Activated naive CD4-positive, alpha-beta T cell treated with anti-CD3 and anti-CD28 coated beads, Interleukin-2, amount 50 U/mL, for 24 hours (primary cell): ENCODE measurements around the gene GALNT9.
A peak's percentile ranks its signal among the peaks of the same experiment; 100 is the strongest.

Experiments used
- H3K27ac Mint-ChIP-seq: one replicate; pipeline ENCODE4 v1.8.0; 2021; ENCODE audit warnings: mild to moderate bottlenecking, mixed read lengths
- H3K27me3 Mint-ChIP-seq: one replicate; pipeline ENCODE4 v1.8.0; 2021; ENCODE audit warnings: mixed read lengths
- H3K36me3 Mint-ChIP-seq: one replicate; pipeline ENCODE4 v1.8.0; 2021; ENCODE audit warnings: mixed read lengths
- H3K4me1 Mint-ChIP-seq: one replicate; pipeline ENCODE4 v1.8.0; 2021; ENCODE audit warnings: mixed read lengths
- H3K4me3 Mint-ChIP-seq: one replicate; pipeline ENCODE4 v1.8.0; 2021; ENCODE audit warnings: mild to moderate bottlenecking, mixed read lengths
- H3K9me3 Mint-ChIP-seq: one replicate; pipeline ENCODE4 v1.8.0; 2021; ENCODE audit warnings: mixed read lengths

Gene GALNT9

GRCh38 chr12:132341318-132342050 lies 12.1 kb upstream of the GALNT9 start:
- Mint-ChIP-seq H3K9me3 (no peaks in the 10 kb centered on the region), H3K27me3 (peaks cover 3% of the 10 kb centered on the region), H3K4me3 (no peak overlapping the region), H3K36me3 (no peaks in the 10 kb centered on the region), H3K27ac (no peak overlapping the region), H3K4me1 (peaks cover 3% of the 10 kb centered on the region)

GRCh38 chr12:132340266-132341035 lies 11.1 kb upstream of the GALNT9 start:
- Mint-ChIP-seq H3K4me1 (peaks cover 3% of the 10 kb centered on the region), H3K9me3 (no peaks in the 10 kb centered on the region), H3K36me3 (no peaks in the 10 kb centered on the region), H3K27ac (no peak overlapping the region), H3K4me3 (no peak overlapping the region), H3K27me3 (peaks cover 1% of the 10 kb centered on the region)

- H3K4me1 Mint-ChIP-seq: peaks cover 3% of the 10 kb centered on the region
- no peaks in the 10 kb centered on the region for H3K9me3 Mint-ChIP-seq
- peaks cover 1% of the 10 kb centered on the region for H3K27me3 Mint-ChIP-seq
- no peak overlapping the region for H3K27ac Mint-ChIP-seq
- no peaks in the 10 kb centered on the region for H3K36me3 Mint-ChIP-seq
- H3K4me3 Mint-ChIP-seq: no peak overlapping the region
These were observed 10.5 kb upstream of the GALNT9 start for GRCh38 chr12:132339856-132340255.

GRCh38 chr12:132338781-132339180 lies 9.4 kb upstream of the GALNT9 start:
- Mint-ChIP-seq H3K4me3 (no peak overlapping the region), H3K4me1 (peaks cover 3% of the 10 kb centered on the region), H3K27me3 (peaks cover 1% of the 10 kb centered on the region), H3K27ac (no peak overlapping the region), H3K36me3 (no peaks in the 10 kb centered on the region), H3K9me3 (no peaks in the 10 kb centered on the region)

GRCh38 chr12:132338311-132338710 lies 8.9 kb upstream of the GALNT9 start:
- H3K27me3 Mint-ChIP-seq: peaks cover 1% of the 10 kb centered on the region
- no peak overlapping the region for H3K4me3 Mint-ChIP-seq
- no peaks in the 10 kb centered on the region for H3K36me3 Mint-ChIP-seq
- H3K27ac Mint-ChIP-seq: no peak overlapping the region
- peaks cover 3% of the 10 kb centered on the region for H3K4me1 Mint-ChIP-seq
- H3K9me3 Mint-ChIP-seq: no peaks in the 10 kb centered on the region

GRCh38 chr12:132337557-132337956 lies 8.2 kb upstream of the GALNT9 start:
- H3K4me3 Mint-ChIP-seq: no peak overlapping the region
- H3K27ac Mint-ChIP-seq: no peak overlapping the region
- H3K9me3 Mint-ChIP-seq: no peaks in the 10 kb centered on the region
- peaks cover 2% of the 10 kb centered on the region for H3K4me1 Mint-ChIP-seq
- no peaks in the 10 kb centered on the region for H3K36me3 Mint-ChIP-seq
- H3K27me3 Mint-ChIP-seq: peaks cover 1% of the 10 kb centered on the region

GRCh38 chr12:132336451-132337413 lies 7.3 kb upstream of the GALNT9 start:
- H3K27me3 Mint-ChIP-seq: peaks cover 5% of the 10 kb centered on the region
- H3K9me3 Mint-ChIP-seq: no peaks in the 10 kb centered on the region
- H3K27ac Mint-ChIP-seq: no peak overlapping the region
- no peaks in the 10 kb centered on the region for H3K4me1 Mint-ChIP-seq
- H3K4me3 Mint-ChIP-seq: no peak overlapping the region
- H3K36me3 Mint-ChIP-seq: no peaks in the 10 kb centered on the region

- H3K4me1 Mint-ChIP-seq: no peaks in the 10 kb centered on the region
- H3K27me3 Mint-ChIP-seq: peaks cover 11% of the 10 kb centered on the region
- no peaks in the 10 kb centered on the region for H3K9me3 Mint-ChIP-seq
- no peaks in the 10 kb centered on the region for H3K36me3 Mint-ChIP-seq
- H3K4me3 Mint-ChIP-seq: no peak overlapping the region
- H3K27ac Mint-ChIP-seq: no peak overlapping the region
These were observed 5.9 kb upstream of the GALNT9 start for GRCh38 chr12:132335179-132335756.

GRCh38 chr12:132333766-132334165 lies 4.4 kb upstream of the GALNT9 start:
- Mint-ChIP-seq H3K4me1 (no peaks in the 10 kb centered on the region), H3K27me3 (peaks cover 10% of the 10 kb centered on the region)

GRCh38 chr12:132333273-132333672 lies 3.9 kb upstream of the GALNT9 start:
- no peaks in the 10 kb centered on the region for H3K4me1 Mint-ChIP-seq
- H3K27me3 Mint-ChIP-seq: peaks cover 10% of the 10 kb centered on the region
- H3K27ac Mint-ChIP-seq: no peak overlapping the region
- no peak overlapping the region for H3K4me3 Mint-ChIP-seq
- no peaks in the 10 kb centered on the region for H3K9me3 Mint-ChIP-seq
- H3K36me3 Mint-ChIP-seq: no peaks in the 10 kb centered on the region

More at GRCh38 chr12:132333766-132334165, 4.4 kb upstream of the GALNT9 start:
- H3K36me3 Mint-ChIP-seq: no peaks in the 10 kb centered on the region
- no peak overlapping the region for H3K4me3 Mint-ChIP-seq
- no peak overlapping the region for H3K27ac Mint-ChIP-seq
- H3K9me3 Mint-ChIP-seq: no peaks in the 10 kb centered on the region

- Mint-ChIP-seq H3K27me3 (peaks cover 15% of the 10 kb centered on the region), H3K4me3 (peak overlapping the region; percentile 0), H3K9me3 (no peaks in the 10 kb centered on the region), H3K4me1 (peaks cover 11% of the 10 kb centered on the region), H3K36me3 (no peaks in the 10 kb centered on the region), H3K27ac (no peak overlapping the region)
These were observed 1.1 kb upstream of the GALNT9 start for GRCh38 chr12:132330549-132330881.

- Mint-ChIP-seq H3K4me3 (no peak overlapping the region), H3K36me3 (peaks cover 2% of the 10 kb centered on the region), H3K27ac (no peak overlapping the region), H3K9me3 (no peaks in the 10 kb centered on the region), H3K4me1 (peaks cover 11% of the 10 kb centered on the region), H3K27me3 (peaks cover 15% of the 10 kb centered on the region)
These were observed 545 bp upstream of the GALNT9 start for GRCh38 chr12:132329720-132330548.

GRCh38 chr12:132328282-132329029 lies 933 bp downstream of the GALNT9 start:
- H3K4me3 Mint-ChIP-seq: peak overlapping the region; percentile 71
- peaks cover 2% of the 10 kb centered on the region for H3K36me3 Mint-ChIP-seq
- H3K27ac Mint-ChIP-seq: no peak overlapping the region
- H3K4me1 Mint-ChIP-seq: peaks cover 14% of the 10 kb centered on the region
- H3K9me3 Mint-ChIP-seq: no peaks in the 10 kb centered on the region
- H3K27me3 Mint-ChIP-seq: peaks cover 15% of the 10 kb centered on the region
